SKM-1 treated with dmso at 0.1 percent for 144 hours (cell line): ENCODE measurements around the gene BMPR1B.

Experiments used
- DNase-seq: peaks from one replicate; lab custom pipeline; 2025; ENCODE audit not compliant: unreplicated experiment; lab: John Stamatoyannopoulos, UW

The BMPR1B gene

GRCh38 chr4:95084584-95084983, 326.8 kb downstream of the BMPR1B start:
- DNase-seq = no peak

GRCh38 chr4:95085124-95085833, 327.5 kb downstream of the BMPR1B start:
- DNase-seq = no peak

GRCh38 chr4:95086551-95086950, 328.8 kb downstream of the BMPR1B start:
- DNase-seq = no peak

GRCh38 chr4:95087657-95088455, 330.1 kb downstream of the BMPR1B start:
- DNase-seq = no peak

- DNase-seq = no peak
Measured at GRCh38 chr4:95091272-95091671, 333.5 kb downstream of the BMPR1B start.

GRCh38 chr4:95092766-95093165, 335.0 kb downstream of the BMPR1B start:
- DNase-seq = no peak

- no peak for DNase-seq
Measured at GRCh38 chr4:95093460-95093859, 335.7 kb downstream of the BMPR1B start.

GRCh38 chr4:95093936-95094929, 336.5 kb downstream of the BMPR1B start:
- no peak for DNase-seq

- DNase-seq = peak; percentile 6
Measured at GRCh38 chr4:95095348-95095974, 337.7 kb downstream of the BMPR1B start.

- DNase-seq = no peak
Measured at GRCh38 chr4:95102162-95102790, 344.5 kb downstream of the BMPR1B start.

- no peak for DNase-seq
Measured at GRCh38 chr4:95105112-95105511, 347.4 kb downstream of the BMPR1B start.

GRCh38 chr4:95105983-95106382, 348.2 kb downstream of the BMPR1B start:
- no peak for DNase-seq

GRCh38 chr4:95106408-95106928, 348.7 kb downstream of the BMPR1B start:
- no peak for DNase-seq

GRCh38 chr4:95107004-95107403, 349.2 kb downstream of the BMPR1B start:
- DNase-seq = no peak

- no peak for DNase-seq
Measured at GRCh38 chr4:95107635-95108034, 349.9 kb downstream of the BMPR1B start.

- no peak for DNase-seq
Measured at GRCh38 chr4:95108883-95109421, 351.2 kb downstream of the BMPR1B start.

- no peak for DNase-seq
Measured at GRCh38 chr4:95114521-95114920, 356.8 kb downstream of the BMPR1B start.

GRCh38 chr4:95118497-95118896, 360.7 kb downstream of the BMPR1B start:
- no peak for DNase-seq

- DNase-seq = no peak
Measured at GRCh38 chr4:95120456-95120855, 362.7 kb downstream of the BMPR1B start.

- no peak for DNase-seq
Measured at GRCh38 chr4:95122001-95122400, 364.2 kb downstream of the BMPR1B start.
